ENCODE data around the gene INSM1. TPM values are rescaled to one million over a fixed set of nuclear protein-coding genes. Genes with fewer than 3 reads are reported as not detected.

Gene INSM1
- total RNA-seq, 5 donors from 2014 or later (not counting 1 experiment from before 2014, with no cell fraction given), result not detected

DNA sequence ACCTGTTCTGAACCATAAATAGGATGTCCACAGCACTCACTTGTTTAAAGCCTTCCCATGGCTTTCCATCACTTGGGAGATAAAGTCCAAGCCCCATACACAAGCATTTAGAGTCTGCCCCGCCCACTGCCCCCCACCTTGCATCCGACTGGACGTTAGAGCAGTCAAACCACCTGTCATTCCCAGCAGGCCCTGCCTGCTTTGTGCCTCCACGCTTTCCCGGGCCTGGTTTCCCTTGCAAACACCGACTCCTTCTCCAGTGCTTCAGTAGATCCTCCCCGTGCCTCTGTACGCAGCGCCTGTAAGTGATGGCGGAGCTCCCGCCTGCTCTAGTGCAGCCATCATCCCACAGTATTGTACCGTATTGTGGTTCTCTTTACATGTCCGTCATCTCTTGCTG is 38.3 kb upstream of the INSM1 start:
- H3K36me3 Mint-ChIP-seq, result no peaks in the 10 kb centered on the region
- no peaks in the 10 kb centered on the region for H3K9me3 ChIP-seq
- WGBS (ENCODE audit: insufficient coverage), result 85% methylated on average over 13 of the region's 13 CpGs

DNA sequence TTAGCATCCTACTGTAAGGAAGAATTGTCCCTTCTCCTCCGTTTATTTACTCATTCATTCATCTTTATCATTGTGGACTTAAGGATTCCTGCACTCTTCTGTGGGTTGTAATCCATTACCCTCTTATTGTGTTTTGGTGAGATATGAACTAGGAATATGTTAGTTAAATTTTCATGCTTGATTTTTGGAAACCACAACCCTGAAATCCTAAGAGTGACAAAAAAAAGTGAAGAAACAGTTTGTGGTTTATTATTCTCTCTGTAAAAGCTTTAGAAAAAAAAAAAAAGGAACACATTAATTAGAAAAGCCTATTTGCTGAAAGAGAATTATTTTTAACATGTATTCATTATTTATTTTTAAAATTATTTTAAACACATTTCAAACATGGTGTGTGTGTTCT is 36.7 kb upstream of the INSM1 start:
- H3K27me3 ChIP-seq (replicated peaks in 1 of 2; ENCODE audit: control insufficient read depth in 2 of 2, extremely low read depth in 1 of 2, insufficient read depth in 2 of 2, low read length in 1 of 2), result peaks cover 0 to 16% of the 10 kb centered on the region in 2 experiments
- WGBS (ENCODE audit: insufficient coverage), result no CpG with 5 or more reads among the region's 1 CpG
- no peak overlapping the region for H3K27ac ChIP-seq (ENCODE audit: low read length)
- H3K36me3 ChIP-seq (ENCODE audit: control insufficient read depth in 2 of 2, extremely low read depth in 1 of 2, insufficient read depth in 1 of 2, low read length in 1 of 2), result no peaks in the 10 kb centered on the region
- no peaks in the 10 kb centered on the region for H3K4me1 ChIP-seq (ENCODE audit: control insufficient read depth in 1 of 2, extremely low read depth in 1 of 2, insufficient read depth in 2 of 2, low read length in 2 of 2)
- POLR2A ChIA-PET, result no interaction called here
- ATAC-seq (replicated peaks in 1 of 4) (no peak), DNase-seq (no peak)
- no peaks in the 10 kb centered on the region for H3K36me3 Mint-ChIP-seq
- no peak overlapping the region for H3K4me3 Mint-ChIP-seq
- CTCF ChIA-PET, result no interaction called here
- H3K9me3 ChIP-seq, result no peaks in the 10 kb centered on the region
- no peak overlapping the region for H3K27ac Mint-ChIP-seq
- H3K4me1 Mint-ChIP-seq, result no peaks in the 10 kb centered on the region
- peaks cover 20 to 22% of the 10 kb centered on the region in 2 donors for H3K27me3 Mint-ChIP-seq
- H3K4me3 ChIP-seq (ENCODE audit: control insufficient read depth in 1 of 2, extremely low read depth in 1 of 2, low read length in 1 of 2), result no peak overlapping the region
- H3K9me3 Mint-ChIP-seq, result peaks cover 0 to 3% (median 0%) of the 10 kb centered on the region in 3 donors

More for the DNA sequence above, 38.3 kb upstream of the INSM1 start:
- DNase-seq (no peak), ATAC-seq (replicated peaks in 1 of 4) (no peak)
- Mint-ChIP-seq H3K27me3 (peaks cover 20 to 22% of the 10 kb centered on the region in 2 donors), H3K4me1 (no peaks in the 10 kb centered on the region), H3K9me3 (no peaks in the 10 kb centered on the region), H3K4me3 (no peak overlapping the region), H3K27ac (no peak overlapping the region)
- Histone ChIP-seq H3K36me3 (ENCODE audit: control insufficient read depth in 2 of 2, extremely low read depth in 1 of 2, insufficient read depth in 1 of 2, low read length in 1 of 2) (no peaks in the 10 kb centered on the region), H3K4me3 (ENCODE audit: control insufficient read depth in 1 of 2, extremely low read depth in 1 of 2, low read length in 1 of 2) (no peak overlapping the region), H3K27ac (ENCODE audit: low read length) (no peak overlapping the region), H3K4me1 (ENCODE audit: control insufficient read depth in 1 of 2, extremely low read depth in 1 of 2, insufficient read depth in 2 of 2, low read length in 2 of 2) (no peaks in the 10 kb centered on the region), H3K27me3 (replicated peaks in 1 of 2; ENCODE audit: control insufficient read depth in 2 of 2, extremely low read depth in 1 of 2, insufficient read depth in 2 of 2, low read length in 1 of 2) (peaks cover 0 to 16% of the 10 kb centered on the region in 2 experiments)
- ChIA-PET CTCF (no interaction called here), POLR2A (no interaction called here)

DNA sequence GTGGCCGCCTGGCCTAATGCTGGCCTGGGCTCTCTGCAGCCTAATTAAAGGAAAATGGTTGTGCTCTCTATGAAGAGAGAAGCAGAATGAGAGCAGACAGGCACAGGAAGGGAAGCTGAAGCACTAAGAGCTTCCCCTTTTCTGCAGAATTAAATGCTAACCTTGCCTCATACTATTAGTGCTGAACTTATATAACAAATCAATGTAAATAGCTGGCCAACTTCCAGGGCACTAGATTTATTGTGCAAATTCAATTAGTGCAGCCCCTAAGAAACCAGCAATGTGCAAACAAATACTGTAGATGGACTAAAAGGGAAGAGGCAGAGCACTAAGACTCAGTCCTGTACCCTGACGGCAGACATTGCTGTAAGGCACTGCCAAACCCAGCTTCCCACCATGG is 36.1 kb upstream of the INSM1 start:
- WGBS (ENCODE audit: insufficient coverage), result no CpG with 5 or more reads among the region's 2 CpGs
- DNase-seq (no peak), ATAC-seq (replicated peaks in 1 of 4) (no peak)
- ChIA-PET CTCF (no interaction called here), POLR2A (no interaction called here)
- Histone ChIP-seq H3K4me1 (ENCODE audit: control insufficient read depth in 1 of 2, extremely low read depth in 1 of 2, insufficient read depth in 2 of 2, low read length in 2 of 2) (no peaks in the 10 kb centered on the region), H3K27ac (ENCODE audit: low read length) (no peak overlapping the region), H3K4me3 (ENCODE audit: control insufficient read depth in 1 of 2, extremely low read depth in 1 of 2, low read length in 1 of 2) (no peak overlapping the region), H3K9me3 (no peaks in the 10 kb centered on the region), H3K27me3 (replicated peaks in 1 of 2; ENCODE audit: control insufficient read depth in 2 of 2, extremely low read depth in 1 of 2, insufficient read depth in 2 of 2, low read length in 1 of 2) (peaks cover 0 to 16% of the 10 kb centered on the region in 2 experiments), H3K36me3 (ENCODE audit: control insufficient read depth in 2 of 2, extremely low read depth in 1 of 2, insufficient read depth in 1 of 2, low read length in 1 of 2) (no peaks in the 10 kb centered on the region)
- no peaks in the 10 kb centered on the region for H3K4me1 Mint-ChIP-seq
- peaks cover 0 to 3% (median 0%) of the 10 kb centered on the region in 3 donors for H3K9me3 Mint-ChIP-seq
- peaks cover 20 to 22% of the 10 kb centered on the region in 2 donors for H3K27me3 Mint-ChIP-seq
- no peak overlapping the region for H3K27ac Mint-ChIP-seq
- H3K4me3 Mint-ChIP-seq, result no peak overlapping the region
- H3K36me3 Mint-ChIP-seq, result no peaks in the 10 kb centered on the region

DNA sequence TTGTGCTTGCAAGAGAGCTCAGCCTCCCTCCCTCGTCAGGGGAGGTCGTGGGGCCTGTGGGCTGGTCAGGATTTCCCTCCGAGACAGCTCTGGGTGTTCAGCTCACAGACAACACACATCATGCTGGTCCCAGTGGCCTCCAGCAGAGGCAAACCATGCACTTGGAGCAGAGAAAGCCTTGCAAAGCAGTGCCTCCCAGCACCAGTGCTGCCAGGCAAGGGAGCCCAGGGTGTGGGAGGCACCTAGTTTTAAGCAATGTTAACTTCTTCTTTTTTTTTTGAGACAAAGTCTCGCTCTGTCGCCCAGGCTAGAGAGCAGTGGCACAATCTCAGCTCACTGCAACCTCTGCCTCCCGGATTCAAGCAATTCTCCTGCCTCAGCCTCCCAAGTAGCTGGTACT is 34.0 kb upstream of the INSM1 start:
- H3K4me1 Mint-ChIP-seq, result no peaks in the 10 kb centered on the region
- no peaks in the 10 kb centered on the region for H3K36me3 ChIP-seq (ENCODE audit: control insufficient read depth in 2 of 2, extremely low read depth in 1 of 2, insufficient read depth in 1 of 2, low read length in 1 of 2)
- no peak overlapping the region for H3K4me3 ChIP-seq (ENCODE audit: control insufficient read depth in 1 of 2, extremely low read depth in 1 of 2, low read length in 1 of 2)
- no peak overlapping the region for H3K4me3 Mint-ChIP-seq
- H3K27me3 ChIP-seq (replicated peaks in 1 of 2; ENCODE audit: control insufficient read depth in 2 of 2, extremely low read depth in 1 of 2, insufficient read depth in 2 of 2, low read length in 1 of 2), result peaks cover 0 to 16% of the 10 kb centered on the region in 2 experiments
- 68% methylated on average over 3 of the region's 6 CpGs for WGBS (ENCODE audit: insufficient coverage)
- H3K4me1 ChIP-seq (ENCODE audit: control insufficient read depth in 1 of 2, extremely low read depth in 1 of 2, insufficient read depth in 2 of 2, low read length in 2 of 2), result no peaks in the 10 kb centered on the region
- ChIA-PET CTCF (no interaction called here), POLR2A (no interaction called here)
- no peak for ATAC-seq (replicated peaks in 1 of 4)
- H3K9me3 ChIP-seq, result no peaks in the 10 kb centered on the region
- no peaks in the 10 kb centered on the region for H3K36me3 Mint-ChIP-seq
- H3K9me3 Mint-ChIP-seq, result peaks cover 0 to 3% (median 0%) of the 10 kb centered on the region in 3 donors
- H3K27me3 Mint-ChIP-seq, result peaks cover 16 to 17% of the 10 kb centered on the region in 2 donors
- H3K27ac ChIP-seq (ENCODE audit: low read length), result no peak overlapping the region
- H3K27ac Mint-ChIP-seq, result no peak overlapping the region
- DNase-seq, result no peak

DNA sequence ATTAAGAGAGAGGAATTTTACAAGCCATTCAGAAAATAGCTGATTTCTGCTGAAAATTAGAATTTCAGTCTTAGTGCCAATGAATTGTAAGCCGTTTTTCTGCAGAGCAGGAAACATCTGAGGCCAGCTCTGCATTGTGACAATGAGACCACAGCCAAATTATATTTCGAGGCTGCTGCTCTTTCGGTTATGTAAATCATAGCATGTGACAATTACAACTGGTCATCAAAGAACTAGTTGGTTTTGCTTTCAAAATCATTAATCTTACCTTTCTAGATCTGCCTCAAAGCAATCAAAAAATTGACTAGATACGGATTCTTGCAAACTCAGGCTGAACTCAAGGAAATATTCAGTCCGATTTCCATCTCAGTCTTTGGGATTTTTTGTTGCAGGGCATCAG is 33.4 kb upstream of the INSM1 start:
- 7% methylated on average over 5 of the region's 5 CpGs for WGBS (ENCODE audit: insufficient coverage)
- peaks cover 10 to 12% of the 10 kb centered on the region in 2 donors for H3K27me3 Mint-ChIP-seq
- ChIA-PET CTCF (no interaction called here), POLR2A (no interaction called here)
- Histone ChIP-seq H3K36me3 (ENCODE audit: control insufficient read depth in 2 of 2, extremely low read depth in 1 of 2, insufficient read depth in 1 of 2, low read length in 1 of 2) (no peaks in the 10 kb centered on the region), H3K4me3 (ENCODE audit: control insufficient read depth in 1 of 2, extremely low read depth in 1 of 2, low read length in 1 of 2) (no peak overlapping the region), H3K27ac (ENCODE audit: low read length) (no peak overlapping the region), H3K27me3 (replicated peaks in 1 of 2; ENCODE audit: control insufficient read depth in 2 of 2, extremely low read depth in 1 of 2, insufficient read depth in 2 of 2, low read length in 1 of 2) (peaks cover 0 to 12% of the 10 kb centered on the region in 2 experiments), H3K9me3 (no peaks in the 10 kb centered on the region), H3K4me1 (ENCODE audit: control insufficient read depth in 1 of 2, extremely low read depth in 1 of 2, insufficient read depth in 2 of 2, low read length in 2 of 2) (no peaks in the 10 kb centered on the region)
- H3K4me1 Mint-ChIP-seq, result no peaks in the 10 kb centered on the region
- H3K9me3 Mint-ChIP-seq, result peaks cover 0 to 3% (median 0%) of the 10 kb centered on the region in 3 donors
- ATAC-seq (replicated peaks in 1 of 4), result no peak
- no peak overlapping the region for H3K27ac Mint-ChIP-seq
- H3K4me3 Mint-ChIP-seq, result no peak overlapping the region
- no peaks in the 10 kb centered on the region for H3K36me3 Mint-ChIP-seq
- DNase-seq, result no peak

DNA sequence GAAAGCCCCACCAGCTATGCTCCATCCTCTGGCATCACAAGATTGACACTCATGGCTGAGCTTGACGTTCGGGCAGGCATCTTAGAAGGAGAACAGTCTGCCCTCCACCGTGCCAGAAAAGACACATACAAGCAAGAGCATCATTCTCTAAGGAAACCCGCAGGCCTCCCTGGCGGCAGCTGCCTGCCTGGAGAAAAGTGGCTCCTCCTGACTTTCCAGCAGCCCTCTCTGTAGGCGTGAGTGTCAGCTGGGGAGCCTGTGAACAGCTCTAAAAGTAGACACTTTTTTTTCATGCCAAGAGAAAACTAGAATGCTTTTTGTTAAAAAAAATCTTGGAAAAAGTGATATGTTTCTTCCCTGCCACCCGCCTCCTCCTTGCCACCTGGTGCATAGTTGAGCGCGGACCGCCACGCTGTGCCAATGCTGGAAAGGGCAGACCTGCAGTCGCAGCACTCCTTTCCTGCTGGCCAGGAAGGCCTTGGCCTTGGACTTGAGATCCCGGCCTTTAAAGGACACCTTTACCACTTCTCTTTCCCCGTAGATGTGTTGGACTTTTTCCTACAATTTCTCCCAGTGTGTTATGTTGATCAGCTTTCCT is 29.7 kb upstream of the INSM1 start:
- ATAC-seq (replicated peaks in 1 of 4) (no peak), DNase-seq (no peak)
- Mint-ChIP-seq H3K4me1 (no peaks in the 10 kb centered on the region), H3K9me3 (peaks cover 0 to 3% (median 0%) of the 10 kb centered on the region in 3 donors), H3K27ac (no peak overlapping the region), H3K36me3 (no peaks in the 10 kb centered on the region), H3K27me3 (peaks cover 0 to 2% of the 10 kb centered on the region in 2 donors), H3K4me3 (no peak overlapping the region)
- POLR2A ChIA-PET, result no interaction called here
- Histone ChIP-seq H3K27me3 (replicated peaks in 1 of 2; ENCODE audit: control insufficient read depth in 2 of 2, extremely low read depth in 1 of 2, insufficient read depth in 2 of 2, low read length in 1 of 2) (peaks cover 0 to 8% of the 10 kb centered on the region in 2 experiments), H3K9me3 (no peaks in the 10 kb centered on the region), H3K27ac (ENCODE audit: low read length) (no peak overlapping the region), H3K4me3 (ENCODE audit: control insufficient read depth in 1 of 2, extremely low read depth in 1 of 2, low read length in 1 of 2) (no peak overlapping the region), H3K36me3 (ENCODE audit: control insufficient read depth in 2 of 2, extremely low read depth in 1 of 2, insufficient read depth in 1 of 2, low read length in 1 of 2) (no peaks in the 10 kb centered on the region), H3K4me1 (ENCODE audit: control insufficient read depth in 1 of 2, extremely low read depth in 1 of 2, insufficient read depth in 2 of 2, low read length in 2 of 2) (no peaks in the 10 kb centered on the region)
- CTCF ChIA-PET, result no interaction called here
- 91% methylated on average over 11 of the region's 14 CpGs for WGBS (ENCODE audit: insufficient coverage)

DNA sequence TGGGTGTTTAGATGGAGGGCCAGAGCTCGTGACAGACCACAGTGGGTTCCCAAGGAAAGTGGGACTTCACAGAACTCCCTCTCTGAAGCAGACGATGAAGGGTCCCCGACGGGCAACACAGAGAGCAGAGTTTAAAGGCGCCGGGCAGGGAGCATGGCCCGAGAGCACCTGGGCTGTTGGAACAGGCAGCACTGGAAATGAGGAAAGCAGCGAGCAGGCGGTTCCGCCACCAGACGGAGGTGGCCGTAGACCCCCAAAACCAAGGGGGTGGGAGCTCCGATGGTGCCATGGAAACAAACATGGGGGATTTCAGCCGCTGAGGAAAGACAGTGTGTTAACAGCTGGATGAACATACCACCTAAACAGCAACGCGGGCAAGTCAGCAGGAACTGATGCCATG is 27.5 kb upstream of the INSM1 start:
- 86% methylated on average over 13 of the region's 16 CpGs for WGBS (ENCODE audit: insufficient coverage)
- H3K4me1 ChIP-seq (ENCODE audit: control insufficient read depth in 1 of 2, extremely low read depth in 1 of 2, insufficient read depth in 2 of 2, low read length in 2 of 2), result no peaks in the 10 kb centered on the region
- H3K27ac Mint-ChIP-seq, result no peak overlapping the region
- H3K36me3 Mint-ChIP-seq, result no peaks in the 10 kb centered on the region
- no peaks in the 10 kb centered on the region for H3K4me1 Mint-ChIP-seq
- H3K27ac ChIP-seq (ENCODE audit: low read length), result no peak overlapping the region
- H3K9me3 ChIP-seq, result no peaks in the 10 kb centered on the region
- ChIA-PET CTCF (no interaction called here), POLR2A (no interaction called here)
- H3K4me3 Mint-ChIP-seq, result no peak overlapping the region
- no peak overlapping the region for H3K4me3 ChIP-seq (ENCODE audit: control insufficient read depth in 1 of 2, extremely low read depth in 1 of 2, low read length in 1 of 2)
- H3K9me3 Mint-ChIP-seq, result peaks cover 0 to 2% (median 0%) of the 10 kb centered on the region in 3 donors
- DNase-seq (no peak), ATAC-seq (replicated peaks in 1 of 4) (no peak)
- no peaks in the 10 kb centered on the region for H3K36me3 ChIP-seq (ENCODE audit: control insufficient read depth in 2 of 2, extremely low read depth in 1 of 2, insufficient read depth in 1 of 2, low read length in 1 of 2)
- H3K27me3 ChIP-seq (replicated peaks in 1 of 2; ENCODE audit: control insufficient read depth in 2 of 2, extremely low read depth in 1 of 2, insufficient read depth in 2 of 2, low read length in 1 of 2), result peaks cover 0 to 11% of the 10 kb centered on the region in 2 experiments
- peaks cover 3 to 4% of the 10 kb centered on the region in 2 donors for H3K27me3 Mint-ChIP-seq

Measured in T-cell (primary cell).